ENCODE results near the gene KCTD2. TPM values are rescaled to one million over a fixed set of nuclear protein-coding genes. Genes with fewer than 3 reads are reported as not detected.

Gene KCTD2
- total and polyA plus RNA-seq, 2 of the 13 experiments (the other 11 are each of a cell fraction or from before 2014, with no cell fraction given) = 28.3 to 32.6 TPM

GRCh38 chr17:75109407-75110233 is 62.6 kb downstream of the KCTD2 start, which contains the start of gene ARMC7 (continued):
- TF ChIP-seq, protein P1, sequence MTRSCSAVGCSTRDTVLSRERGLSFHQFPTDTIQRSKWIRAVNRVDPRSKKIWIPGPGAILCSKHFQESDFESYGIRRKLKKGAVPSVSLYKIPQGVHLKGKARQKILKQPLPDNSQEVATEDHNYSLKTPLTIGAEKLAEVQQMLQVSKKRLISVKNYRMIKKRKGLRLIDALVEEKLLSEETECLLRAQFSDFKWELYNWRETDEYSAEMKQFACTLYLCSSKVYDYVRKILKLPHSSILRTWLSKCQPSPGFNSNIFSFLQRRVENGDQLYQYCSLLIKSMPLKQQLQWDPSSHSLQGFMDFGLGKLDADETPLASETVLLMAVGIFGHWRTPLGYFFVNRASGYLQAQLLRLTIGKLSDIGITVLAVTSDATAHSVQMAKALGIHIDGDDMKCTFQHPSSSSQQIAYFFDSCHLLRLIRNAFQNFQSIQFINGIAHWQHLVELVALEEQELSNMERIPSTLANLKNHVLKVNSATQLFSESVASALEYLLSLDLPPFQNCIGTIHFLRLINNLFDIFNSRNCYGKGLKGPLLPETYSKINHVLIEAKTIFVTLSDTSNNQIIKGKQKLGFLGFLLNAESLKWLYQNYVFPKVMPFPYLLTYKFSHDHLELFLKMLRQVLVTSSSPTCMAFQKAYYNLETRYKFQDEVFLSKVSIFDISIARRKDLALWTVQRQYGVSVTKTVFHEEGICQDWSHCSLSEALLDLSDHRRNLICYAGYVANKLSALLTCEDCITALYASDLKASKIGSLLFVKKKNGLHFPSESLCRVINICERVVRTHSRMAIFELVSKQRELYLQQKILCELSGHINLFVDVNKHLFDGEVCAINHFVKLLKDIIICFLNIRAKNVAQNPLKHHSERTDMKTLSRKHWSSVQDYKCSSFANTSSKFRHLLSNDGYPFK (CRISPR knock-in tag; IDR thresholded peaks at IDR 0.05; ENCODE audit: borderline replicate concordance) = no peak; the same call in 1 of the 2 replicates
- TF ChIP-seq ZNF605 (CRISPR knock-in tag; IDR thresholded peaks at IDR 0.05) = peak; percentile 67; the same call in 1 of the 2 replicates
- TF ChIP-seq ZNF562 (CRISPR knock-in tag; IDR thresholded peaks at IDR 0.05; ENCODE audit: borderline replicate concordance) = no peak
- 0 out of 2 replicates have a peak, but pooled peaks have one; percentile 66 for TF ChIP-seq ZNF747 (CRISPR knock-in tag; IDR thresholded peaks at IDR 0.05; ENCODE audit: borderline replicate concordance)
- peak; percentile 50 for TF ChIP-seq HOXA3 (CRISPR knock-in tag; IDR thresholded peaks at IDR 0.05)
- TF ChIP-seq, protein P2, sequence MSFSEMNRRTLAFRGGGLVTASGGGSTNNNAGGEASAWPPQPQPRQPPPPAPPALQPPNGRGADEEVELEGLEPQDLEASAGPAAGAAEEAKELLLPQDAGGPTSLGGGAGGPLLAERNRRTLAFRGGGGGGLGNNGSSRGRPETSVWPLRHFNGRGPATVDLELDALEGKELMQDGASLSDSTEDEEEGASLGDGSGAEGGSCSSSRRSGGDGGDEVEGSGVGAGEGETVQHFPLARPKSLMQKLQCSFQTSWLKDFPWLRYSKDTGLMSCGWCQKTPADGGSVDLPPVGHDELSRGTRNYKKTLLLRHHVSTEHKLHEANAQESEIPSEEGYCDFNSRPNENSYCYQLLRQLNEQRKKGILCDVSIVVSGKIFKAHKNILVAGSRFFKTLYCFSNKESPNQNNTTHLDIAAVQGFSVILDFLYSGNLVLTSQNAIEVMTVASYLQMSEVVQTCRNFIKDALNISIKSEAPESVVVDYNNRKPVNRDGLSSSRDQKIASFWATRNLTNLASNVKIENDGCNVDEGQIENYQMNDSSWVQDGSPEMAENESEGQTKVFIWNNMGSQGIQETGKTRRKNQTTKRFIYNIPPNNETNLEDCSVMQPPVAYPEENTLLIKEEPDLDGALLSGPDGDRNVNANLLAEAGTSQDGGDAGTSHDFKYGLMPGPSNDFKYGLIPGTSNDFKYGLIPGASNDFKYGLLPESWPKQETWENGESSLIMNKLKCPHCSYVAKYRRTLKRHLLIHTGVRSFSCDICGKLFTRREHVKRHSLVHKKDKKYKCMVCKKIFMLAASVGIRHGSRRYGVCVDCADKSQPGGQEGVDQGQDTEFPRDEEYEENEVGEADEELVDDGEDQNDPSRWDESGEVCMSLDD (CRISPR knock-in tag; IDR thresholded peaks at IDR 0.05; ENCODE audit: borderline replicate concordance) = peak; percentile 72; the same call in 1 of the 2 replicates
- TF ChIP-seq ZNF180 (CRISPR knock-in tag; IDR thresholded peaks at IDR 0.05; ENCODE audit: borderline replicate concordance, low read depth) = 0 out of 2 replicates have a peak, but pooled peaks have one; percentile 64
- peak; percentile 87 for TF ChIP-seq ZFP36L1 (CRISPR knock-in tag; IDR thresholded peaks at IDR 0.05)
- no peak for TF ChIP-seq MXD1 (CRISPR knock-in tag; IDR thresholded peaks at IDR 0.05)
- peak; percentile 84 for TF ChIP-seq ZNF552 (CRISPR knock-in tag; IDR thresholded peaks at IDR 0.05; ENCODE audit: borderline replicate concordance)
- no peak; the same call in 1 of the 2 replicates for TF ChIP-seq ZNF607 (CRISPR knock-in tag; IDR thresholded peaks at IDR 0.05; ENCODE audit: borderline replicate concordance)
- TF ChIP-seq RXRA (CRISPR knock-in tag; IDR thresholded peaks at IDR 0.05) = no peak; the same call in none of the 2 replicates
- peak; percentile 69 for TF ChIP-seq ZNF407 (CRISPR knock-in tag; IDR thresholded peaks at IDR 0.05; ENCODE audit: not compliant biosample characterization)

All from HepG2 (cell line).